ENCODE measurements around the gene SH2D5.

DNA sequence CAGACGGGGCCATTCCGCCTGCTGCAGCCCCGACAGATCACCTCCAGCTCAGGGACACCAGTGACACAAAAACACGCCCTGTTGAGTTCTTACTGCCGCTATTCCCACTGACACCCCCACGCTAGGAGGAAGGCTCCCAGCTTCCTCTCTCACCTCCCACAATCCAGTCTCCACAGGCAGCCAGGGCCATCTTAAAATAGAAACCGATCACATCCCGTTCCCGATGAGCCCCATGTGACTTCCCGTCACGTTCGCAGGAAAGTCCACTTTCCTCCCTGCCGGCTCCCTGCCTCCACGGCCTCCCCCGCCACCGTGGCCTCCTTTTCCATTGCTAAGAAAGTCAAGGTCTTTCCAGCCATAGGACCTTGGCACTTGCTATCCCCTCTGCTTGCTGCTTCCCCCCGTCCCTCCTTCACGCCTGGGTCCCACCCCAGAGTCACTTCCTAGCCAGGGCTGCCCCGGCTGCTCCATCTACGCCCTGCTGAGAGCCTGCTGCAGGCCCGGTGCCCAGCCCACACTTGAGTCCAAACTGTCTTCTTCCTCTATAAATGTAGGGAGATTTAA lies 47.3 kb downstream of the SH2D5 start:
- TF ChIP-seq, protein P1, sequence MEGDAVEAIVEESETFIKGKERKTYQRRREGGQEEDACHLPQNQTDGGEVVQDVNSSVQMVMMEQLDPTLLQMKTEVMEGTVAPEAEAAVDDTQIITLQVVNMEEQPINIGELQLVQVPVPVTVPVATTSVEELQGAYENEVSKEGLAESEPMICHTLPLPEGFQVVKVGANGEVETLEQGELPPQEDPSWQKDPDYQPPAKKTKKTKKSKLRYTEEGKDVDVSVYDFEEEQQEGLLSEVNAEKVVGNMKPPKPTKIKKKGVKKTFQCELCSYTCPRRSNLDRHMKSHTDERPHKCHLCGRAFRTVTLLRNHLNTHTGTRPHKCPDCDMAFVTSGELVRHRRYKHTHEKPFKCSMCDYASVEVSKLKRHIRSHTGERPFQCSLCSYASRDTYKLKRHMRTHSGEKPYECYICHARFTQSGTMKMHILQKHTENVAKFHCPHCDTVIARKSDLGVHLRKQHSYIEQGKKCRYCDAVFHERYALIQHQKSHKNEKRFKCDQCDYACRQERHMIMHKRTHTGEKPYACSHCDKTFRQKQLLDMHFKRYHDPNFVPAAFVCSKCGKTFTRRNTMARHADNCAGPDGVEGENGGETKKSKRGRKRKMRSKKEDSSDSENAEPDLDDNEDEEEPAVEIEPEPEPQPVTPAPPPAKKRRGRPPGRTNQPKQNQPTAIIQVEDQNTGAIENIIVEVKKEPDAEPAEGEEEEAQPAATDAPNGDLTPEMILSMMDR (IDR thresholded peaks at IDR 0.05) = no peak
- TF ChIP-seq POLR2A (IDR thresholded peaks at IDR 0.05) = peak in 1 of 2 donors; percentile 32

All from uterus (tissue), 2 donors.